Coronary artery (tissue), 2 donors: Measurements from ENCODE around the gene ARRDC4.

Experiments
- DNase-seq: peaks from one replicate; pipeline ENCODE4 v3.0.0-alpha.2; 2017; ENCODE audit warnings: low spot score
- H3K27ac ChIP-seq, 2 donors: fragments of 200-600 bp; sonication (generic); one replicate each; pipeline ENCODE4 v1.5.1; 2016 to 2019
- H3K4me3 ChIP-seq: fragments of 200-600 bp; sonication (generic); 2 replicates; pipeline ENCODE4 v1.5.1; 2016; ENCODE audit warnings: mild to moderate bottlenecking, moderate library complexity
- CTCF ChIP-seq: fragments of 200-600 bp; sonication (generic); IDR thresholded peaks from one replicate; pipeline ENCODE4 v1.5.1; 2019; ENCODE audit warnings: antibody characterized with exemption

ARRDC4 gene

GRCh38 chr15:98003518-98003917 lies 43.0 kb downstream of the ARRDC4 start:
- no peak for TF ChIP-seq CTCF
- Histone ChIP-seq H3K27ac (no peak overlapping the region), H3K4me3 (no peak overlapping the region)
- DNase-seq: no peak

- no peak for DNase-seq
- H3K4me3 ChIP-seq: no peak overlapping the region
- no peak overlapping the region for H3K27ac ChIP-seq
- no peak for TF ChIP-seq CTCF
Measured at GRCh38 chr15:98003996-98004395, 43.5 kb downstream of the ARRDC4 start.

DNA sequence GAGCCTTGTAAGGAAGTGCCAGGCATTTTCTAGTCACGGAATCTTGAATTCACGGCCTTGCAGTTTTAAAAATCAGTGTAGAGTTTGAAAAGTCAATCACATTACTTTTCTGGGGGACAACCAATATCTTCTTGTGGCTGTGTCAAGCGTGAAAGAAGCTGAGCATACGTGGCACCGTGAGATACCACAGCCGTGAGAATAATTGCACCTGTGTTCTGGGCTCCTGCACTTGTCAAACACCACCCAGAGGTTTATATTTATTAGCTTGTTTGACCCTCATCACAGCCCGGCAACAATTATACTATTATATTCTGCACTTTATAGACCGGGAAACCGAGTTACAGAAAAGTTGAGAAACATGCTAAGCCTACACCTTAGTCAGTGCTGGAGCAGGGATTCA lies 45.2 kb downstream of the ARRDC4 start:
- Histone ChIP-seq H3K27ac (no peak overlapping the region), H3K4me3 (no peak overlapping the region)
- no peak for DNase-seq
- no peak for TF ChIP-seq CTCF

GRCh38 chr15:98009169-98009568 lies 48.7 kb downstream of the ARRDC4 start:
- TF ChIP-seq CTCF: no peak
- Histone ChIP-seq H3K27ac (no peak overlapping the region), H3K4me3 (no peak overlapping the region)
- no peak for DNase-seq

GRCh38 chr15:98009971-98010370 lies 49.5 kb downstream of the ARRDC4 start:
- TF ChIP-seq CTCF: no peak
- Histone ChIP-seq H3K4me3 (no peak overlapping the region), H3K27ac (no peak overlapping the region)
- no peak for DNase-seq

DNA sequence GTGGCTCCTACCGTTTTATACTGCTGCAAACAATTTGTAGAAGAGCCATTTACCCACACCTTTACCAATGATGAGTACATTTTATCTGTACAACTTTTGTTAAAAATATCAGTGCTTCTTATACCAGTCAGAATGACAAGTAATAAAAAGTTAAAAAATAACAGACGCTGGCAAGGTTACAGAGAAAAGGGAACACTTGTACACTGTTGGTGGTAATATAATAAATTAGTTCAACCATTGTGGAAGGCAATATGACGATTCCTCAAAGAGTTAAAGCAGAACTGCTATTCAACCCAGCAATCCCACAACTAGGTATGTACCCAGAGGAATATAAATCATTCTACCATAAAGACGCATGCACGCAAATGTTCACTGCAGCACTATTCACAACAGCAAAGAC lies 51.9 kb downstream of the ARRDC4 start:
- Histone ChIP-seq H3K27ac (no peak overlapping the region), H3K4me3 (no peak overlapping the region)
- no peak for DNase-seq
- no peak for TF ChIP-seq CTCF

DNA sequence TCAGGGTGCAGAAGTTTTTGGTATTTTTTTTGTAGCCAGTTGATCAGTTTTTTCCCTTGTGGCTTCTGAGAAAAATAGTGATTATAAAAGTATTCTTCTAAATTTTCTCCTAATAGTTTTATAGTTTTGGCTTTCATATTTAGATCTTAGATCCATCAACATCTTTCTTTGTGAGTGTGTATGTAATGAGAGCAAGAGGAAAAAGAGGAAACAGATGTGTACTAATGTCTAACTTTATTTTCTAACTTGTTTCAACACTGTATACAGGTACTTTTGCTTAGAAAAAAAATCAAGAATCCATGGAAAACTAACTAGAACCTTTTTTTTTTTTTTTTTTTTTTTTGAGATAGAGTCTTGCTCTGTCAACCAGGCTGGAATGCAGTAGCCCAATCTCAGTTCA lies 53.1 kb downstream of the ARRDC4 start:
- no peak for TF ChIP-seq CTCF
- Histone ChIP-seq H3K27ac (no peak overlapping the region), H3K4me3 (no peak overlapping the region)
- DNase-seq: no peak
